ENCODE data around the gene NOL3.

Gene NOL3

DNA sequence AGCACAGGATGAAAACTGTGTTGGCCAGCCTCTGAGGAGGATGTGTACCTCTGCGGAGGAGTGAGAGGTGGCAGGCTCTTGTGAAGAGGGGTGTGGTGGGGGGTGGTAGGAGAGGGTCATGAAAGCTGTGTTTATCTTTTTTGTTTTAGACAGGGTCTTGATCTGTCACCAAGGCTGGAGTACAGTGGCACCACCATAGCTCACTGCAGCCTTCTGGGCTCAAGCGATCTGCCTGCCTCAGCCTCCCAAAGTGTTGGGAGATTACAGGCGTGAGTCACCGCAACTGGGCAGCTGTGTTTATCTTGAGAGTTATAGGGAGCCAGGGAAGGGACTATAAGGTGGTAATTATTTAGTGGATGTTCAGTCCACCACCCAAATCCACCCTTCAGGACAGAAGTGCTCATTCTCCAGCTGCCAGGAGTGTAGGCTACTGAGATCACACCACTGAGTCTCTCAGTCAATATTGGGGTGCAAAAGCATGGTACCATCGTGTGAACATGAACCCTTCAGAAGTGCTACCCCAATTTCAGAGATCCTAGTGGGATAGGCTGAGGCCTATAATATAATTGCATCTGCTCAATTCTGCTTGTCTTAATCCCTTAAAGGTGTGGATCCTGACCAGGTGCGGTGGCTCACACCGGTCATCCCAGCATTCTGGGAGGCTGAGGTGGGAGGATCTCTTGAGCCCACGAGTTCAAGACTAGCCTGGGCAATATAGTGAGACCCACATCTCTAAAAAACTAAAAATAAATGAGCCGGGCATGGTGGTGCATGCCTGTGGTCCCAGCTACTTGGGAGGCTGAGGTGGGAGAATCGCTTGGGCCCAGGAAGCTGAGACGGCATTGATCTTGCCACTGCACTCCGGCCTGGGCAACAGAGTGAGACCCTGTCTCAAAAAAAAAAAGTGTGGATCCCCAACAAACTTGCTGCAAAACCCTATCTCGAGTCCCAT lies 20.4 kb downstream of the NOL3 start:
- DNase-seq = no peak

DNA sequence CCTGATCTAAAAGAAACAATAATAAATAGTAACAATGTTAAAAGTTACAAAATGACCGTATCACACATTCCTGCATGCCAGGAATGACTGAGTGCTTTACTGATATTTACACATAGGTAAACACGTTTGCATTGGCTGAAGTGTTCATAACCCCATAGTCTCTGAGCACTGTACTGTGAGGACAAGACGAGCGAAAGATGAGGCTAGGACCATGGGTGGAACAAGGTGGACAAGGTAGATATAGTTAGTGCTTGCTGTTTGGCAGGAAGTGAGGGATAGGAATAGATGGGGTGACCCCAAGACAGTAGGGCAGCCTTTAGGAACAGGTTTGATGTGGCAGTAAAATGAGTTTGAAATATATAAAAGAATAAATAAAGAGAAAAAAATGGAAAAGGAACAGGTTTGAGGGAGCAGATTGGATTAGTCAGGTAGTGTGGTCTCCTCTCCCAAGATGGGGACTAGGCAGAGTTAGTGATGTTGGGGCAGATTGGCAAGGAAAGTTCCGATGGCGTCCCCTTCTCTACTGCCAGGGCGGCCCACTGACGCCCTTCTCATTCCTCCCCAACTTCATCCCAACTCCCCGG lies 21.2 kb downstream of the NOL3 start:
- DNase-seq = no peak

DNA sequence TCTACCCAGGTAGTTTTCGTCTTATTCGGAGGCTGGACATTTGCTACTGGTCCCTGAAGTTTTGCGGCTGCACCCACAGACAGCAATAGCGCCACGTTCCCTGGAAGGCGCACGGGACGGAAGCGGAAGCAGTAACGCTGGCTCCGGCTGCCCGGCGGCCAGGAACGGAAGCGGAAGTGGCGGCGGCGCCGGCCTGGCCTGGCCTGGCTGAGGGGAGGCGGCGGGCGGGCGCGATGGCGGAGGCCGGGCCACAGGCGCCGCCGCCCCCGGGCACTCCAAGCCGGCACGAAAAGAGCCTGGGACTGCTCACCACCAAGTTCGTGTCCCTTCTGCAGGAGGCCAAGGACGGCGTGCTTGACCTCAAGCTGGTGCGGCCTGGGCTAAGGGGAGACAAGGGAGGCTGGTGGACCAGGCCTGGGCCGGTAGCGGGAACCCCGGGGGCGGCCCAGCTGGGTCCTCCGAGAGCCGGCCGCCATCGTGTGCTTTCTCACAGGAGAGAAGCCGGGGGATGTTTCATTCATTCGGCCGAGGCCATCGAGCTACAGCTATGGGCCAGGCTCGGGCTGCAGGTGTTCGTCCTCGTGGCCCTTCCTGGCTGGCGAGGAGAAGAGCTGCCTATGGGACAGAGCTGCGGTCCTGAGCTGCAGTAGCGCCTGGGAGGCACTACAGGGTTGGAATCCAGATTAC lies 21.8 kb downstream of the NOL3 start, which contains the start of gene E2F4:
Gene E2F4, plus strand, starts transcription at position 161 of the 687 bp plus-strand sequence. Its CDS starts 73 bp downstream, at position 234.
- DNase-seq = peak; percentile 78

DNA sequence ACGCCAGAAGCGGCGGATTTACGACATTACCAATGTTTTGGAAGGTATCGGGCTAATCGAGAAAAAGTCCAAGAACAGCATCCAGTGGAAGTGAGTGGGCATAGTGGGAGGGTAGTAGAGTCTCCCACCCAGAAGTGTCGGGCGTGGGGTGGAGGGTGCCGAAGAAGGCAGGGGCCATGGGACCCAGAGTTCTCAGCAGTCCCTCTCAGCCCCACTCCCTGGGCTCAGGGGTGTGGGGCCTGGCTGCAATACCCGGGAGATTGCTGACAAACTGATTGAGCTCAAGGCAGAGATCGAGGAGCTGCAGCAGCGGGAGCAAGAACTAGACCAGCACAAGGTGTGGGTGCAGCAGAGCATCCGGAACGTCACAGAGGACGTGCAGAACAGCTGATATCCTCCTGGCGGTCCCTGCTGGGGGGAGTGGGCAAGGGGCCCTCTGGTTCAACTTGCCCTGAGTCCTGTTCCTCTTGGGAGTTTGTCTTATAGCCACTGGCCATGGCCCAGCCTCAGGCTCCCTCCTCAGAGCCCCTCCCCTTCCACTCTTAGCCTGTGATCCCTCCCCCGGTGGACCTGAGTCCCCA lies 22.5 kb downstream of the NOL3 start:
- no peak for DNase-seq

DNA sequence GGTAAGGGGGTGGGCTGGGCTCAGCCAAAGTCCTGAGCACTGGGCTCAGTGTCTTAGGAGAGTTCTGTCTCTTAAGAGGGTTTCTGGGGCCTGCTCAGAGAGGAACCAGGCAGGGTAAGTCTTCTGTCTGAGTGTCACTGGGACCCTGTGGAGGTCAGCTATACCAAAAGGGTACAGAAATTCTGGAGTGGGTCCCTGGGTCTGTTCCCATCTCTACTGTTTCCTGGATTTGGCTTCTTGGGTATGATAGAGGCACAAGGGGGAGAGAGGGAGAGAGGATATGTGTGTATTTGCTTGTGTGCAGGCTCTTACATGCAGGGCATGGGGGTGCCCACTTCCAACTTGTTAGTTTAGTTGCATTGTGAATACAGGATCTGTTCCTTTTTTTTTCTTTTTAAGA lies 23.2 kb downstream of the NOL3 start:
- no peak for DNase-seq

DNA sequence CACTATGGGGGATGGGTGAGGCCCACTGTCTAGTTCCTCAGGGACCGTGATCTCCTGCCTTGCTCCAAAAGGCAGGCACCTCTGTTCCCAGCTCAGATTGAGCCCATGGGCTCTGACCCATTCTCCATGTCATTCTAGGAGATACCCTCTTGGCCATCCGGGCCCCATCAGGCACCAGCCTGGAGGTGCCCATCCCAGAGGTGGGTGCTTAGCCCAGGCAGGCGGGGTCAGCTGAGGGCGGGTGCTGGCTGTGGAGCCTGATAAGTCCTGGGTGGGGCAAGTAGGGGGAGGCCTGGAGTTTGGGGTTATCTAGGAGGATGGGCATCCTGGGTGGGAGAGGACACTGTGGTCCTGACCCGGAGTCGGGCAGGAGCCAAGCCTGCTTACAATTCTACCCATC lies 23.9 kb downstream of the NOL3 start:
- DNase-seq = no peak

DNA sequence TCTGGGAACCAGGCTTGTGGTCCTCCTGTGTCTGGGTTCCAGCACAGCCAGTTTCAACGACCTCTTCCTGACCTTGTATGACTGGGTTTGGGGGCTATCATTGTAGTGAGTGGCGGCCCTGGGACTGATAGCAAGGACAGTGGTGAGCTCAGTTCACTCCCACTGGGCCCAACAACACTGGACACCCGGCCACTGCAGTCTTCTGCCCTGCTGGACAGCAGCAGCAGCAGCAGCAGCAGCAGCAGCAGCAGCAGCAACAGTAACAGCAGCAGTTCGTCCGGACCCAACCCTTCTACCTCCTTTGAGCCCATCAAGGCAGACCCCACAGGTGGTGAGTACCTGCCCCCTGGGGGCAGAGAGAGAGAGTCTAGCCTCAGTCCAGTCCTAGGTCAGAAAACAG lies 25.3 kb downstream of the NOL3 start:
- no peak for DNase-seq

DNA sequence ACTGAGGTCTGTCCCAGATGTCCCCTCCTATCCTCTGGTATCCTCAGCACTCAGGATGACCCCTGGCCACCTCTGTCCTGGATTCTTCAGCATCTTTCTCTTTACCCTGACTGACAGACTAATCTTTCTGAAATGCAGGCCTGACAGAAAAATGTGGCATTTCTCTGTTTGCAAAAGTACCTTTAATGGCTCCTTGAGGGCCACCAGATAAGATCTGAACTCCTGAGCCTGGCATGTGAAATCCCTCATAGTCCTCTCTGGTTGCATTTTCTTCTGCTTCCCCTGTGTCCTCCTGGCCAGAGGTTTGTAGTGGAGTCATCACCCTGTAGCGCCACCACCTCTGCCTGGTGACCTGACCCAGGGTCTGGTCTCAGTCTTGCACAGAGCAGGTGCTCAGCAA lies 26.5 kb downstream of the NOL3 start:
- DNase-seq = no peak

DNA sequence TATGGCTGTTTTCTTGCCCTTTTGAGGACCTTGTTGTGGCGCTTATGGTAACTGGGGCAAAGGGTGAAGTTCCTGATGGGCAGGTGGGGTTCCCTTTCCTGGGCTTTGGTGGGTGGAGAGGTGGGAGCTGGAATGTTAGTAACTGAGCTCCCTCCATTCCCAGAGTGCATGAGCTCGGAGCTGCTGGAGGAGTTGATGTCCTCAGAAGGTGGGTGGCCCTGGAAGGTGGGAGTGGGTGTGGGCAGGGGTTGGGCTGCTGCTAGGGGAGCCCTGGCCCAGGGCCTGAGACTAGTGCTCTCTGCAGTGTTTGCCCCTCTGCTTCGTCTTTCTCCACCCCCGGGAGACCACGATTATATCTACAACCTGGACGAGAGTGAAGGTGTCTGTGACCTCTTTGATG lies 27.4 kb downstream of the NOL3 start:
- no peak for DNase-seq

DNA sequence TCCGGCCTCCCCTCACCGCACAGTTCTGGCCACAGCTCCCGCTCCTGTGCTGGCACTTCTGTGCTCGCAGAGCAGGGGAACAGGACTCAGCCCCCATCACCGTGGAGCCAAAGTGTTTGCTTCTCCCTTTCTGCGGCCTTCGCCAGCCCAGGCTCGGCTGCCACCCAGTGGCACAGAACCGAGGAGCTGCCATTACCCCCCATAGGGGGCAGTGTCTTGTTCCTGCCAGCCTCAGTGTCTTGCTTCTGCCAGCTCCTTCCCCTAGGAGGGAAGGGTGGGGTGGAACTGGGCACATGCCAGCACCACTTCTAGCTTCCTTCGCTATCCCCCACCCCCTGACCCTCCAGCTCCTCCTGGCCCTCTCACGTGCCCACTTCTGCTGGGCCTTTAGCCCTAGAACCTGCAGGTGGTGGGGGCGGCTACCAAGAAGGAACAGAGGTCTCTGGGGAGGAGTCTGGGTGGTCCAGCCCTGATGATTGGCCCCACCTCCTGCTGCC lies 27.9 kb downstream of the NOL3 start:
- DNase-seq = no peak

DNA sequence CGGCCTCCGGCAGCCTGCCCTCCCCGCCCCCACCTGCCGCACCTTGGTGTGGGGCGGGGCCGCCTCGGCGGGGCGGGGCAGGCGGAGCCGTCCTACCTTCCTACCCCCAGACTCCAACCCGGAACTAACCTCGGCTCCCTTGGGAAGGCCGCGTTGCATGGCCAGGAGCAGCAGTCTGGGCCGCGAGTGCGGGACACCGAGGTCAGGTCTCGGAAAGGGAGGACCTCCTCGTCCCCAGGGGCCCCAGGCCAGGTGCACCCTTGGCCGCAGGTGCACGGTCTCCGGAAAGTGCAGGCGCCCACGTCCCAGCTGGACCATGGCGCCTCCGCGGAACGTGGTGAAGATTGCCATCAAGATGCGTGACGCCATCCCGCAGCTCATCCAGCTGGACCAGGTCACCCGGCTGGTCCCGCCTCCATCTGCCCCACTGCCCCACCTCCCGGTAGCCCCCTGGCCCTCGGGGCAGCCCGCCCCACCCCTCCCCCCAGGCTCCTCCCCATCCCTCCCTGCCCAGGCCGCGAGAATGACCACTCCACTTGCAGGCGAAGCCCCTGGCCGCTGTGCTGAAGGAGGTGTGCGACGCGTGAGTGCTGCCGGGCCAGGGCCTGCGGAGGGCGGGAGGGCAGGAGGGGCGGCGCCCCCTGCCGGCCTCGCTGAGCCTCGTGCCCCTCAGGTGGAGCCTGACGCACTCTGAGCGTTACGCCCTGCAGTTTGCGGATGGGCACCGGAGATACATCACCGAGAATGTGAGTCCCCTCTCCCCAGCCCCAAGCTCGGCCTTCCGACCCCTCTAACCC lies 28.9 kb downstream of the NOL3 start, which contains the start of gene ELMO3:
Gene ELMO3, plus strand, starts transcription at position 121 of the 797 bp plus-strand sequence. Its CDS starts 196 bp downstream, at position 317.
- DNase-seq = no peak

DNA sequence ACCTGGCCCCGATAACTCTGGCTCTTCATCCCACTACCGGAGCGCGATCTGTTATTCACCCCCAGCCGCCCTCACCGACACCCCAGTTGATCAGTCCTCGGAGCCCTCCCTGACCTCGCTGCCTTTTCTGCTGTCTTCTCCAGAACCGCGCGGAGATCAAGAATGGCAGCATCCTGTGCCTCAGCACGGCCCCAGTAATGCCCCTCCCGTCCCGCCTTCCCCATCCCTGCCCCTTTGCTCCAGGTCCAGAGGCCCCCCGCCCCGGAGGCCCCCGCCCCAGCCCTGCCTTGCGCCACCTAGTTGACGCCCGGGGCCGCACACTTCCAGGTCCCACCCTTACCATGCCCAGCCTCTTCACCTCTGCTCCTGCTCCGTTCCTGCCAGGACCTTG lies 29.5 kb downstream of the NOL3 start:
- DNase-seq = no peak

DNA sequence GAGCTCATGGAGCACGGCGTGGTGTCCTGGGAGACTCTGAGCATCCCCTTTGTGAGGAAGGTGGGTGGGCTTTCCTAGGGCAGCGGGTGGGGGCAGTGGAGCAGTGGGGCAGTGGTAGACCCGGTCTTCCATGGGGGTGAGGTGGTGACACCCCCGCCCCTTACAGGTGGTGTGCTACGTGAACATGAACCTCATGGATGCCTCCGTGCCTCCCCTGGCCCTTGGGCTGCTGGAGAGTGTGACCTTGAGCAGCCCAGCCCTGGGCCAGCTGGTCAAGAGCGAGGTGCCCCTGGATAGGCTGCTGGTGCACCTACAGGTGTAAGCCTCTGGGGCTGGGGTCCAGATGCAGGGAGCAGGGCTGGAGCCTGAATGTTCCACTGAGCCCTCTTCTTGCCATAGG lies 30.2 kb downstream of the NOL3 start:
- no peak for DNase-seq

DNA sequence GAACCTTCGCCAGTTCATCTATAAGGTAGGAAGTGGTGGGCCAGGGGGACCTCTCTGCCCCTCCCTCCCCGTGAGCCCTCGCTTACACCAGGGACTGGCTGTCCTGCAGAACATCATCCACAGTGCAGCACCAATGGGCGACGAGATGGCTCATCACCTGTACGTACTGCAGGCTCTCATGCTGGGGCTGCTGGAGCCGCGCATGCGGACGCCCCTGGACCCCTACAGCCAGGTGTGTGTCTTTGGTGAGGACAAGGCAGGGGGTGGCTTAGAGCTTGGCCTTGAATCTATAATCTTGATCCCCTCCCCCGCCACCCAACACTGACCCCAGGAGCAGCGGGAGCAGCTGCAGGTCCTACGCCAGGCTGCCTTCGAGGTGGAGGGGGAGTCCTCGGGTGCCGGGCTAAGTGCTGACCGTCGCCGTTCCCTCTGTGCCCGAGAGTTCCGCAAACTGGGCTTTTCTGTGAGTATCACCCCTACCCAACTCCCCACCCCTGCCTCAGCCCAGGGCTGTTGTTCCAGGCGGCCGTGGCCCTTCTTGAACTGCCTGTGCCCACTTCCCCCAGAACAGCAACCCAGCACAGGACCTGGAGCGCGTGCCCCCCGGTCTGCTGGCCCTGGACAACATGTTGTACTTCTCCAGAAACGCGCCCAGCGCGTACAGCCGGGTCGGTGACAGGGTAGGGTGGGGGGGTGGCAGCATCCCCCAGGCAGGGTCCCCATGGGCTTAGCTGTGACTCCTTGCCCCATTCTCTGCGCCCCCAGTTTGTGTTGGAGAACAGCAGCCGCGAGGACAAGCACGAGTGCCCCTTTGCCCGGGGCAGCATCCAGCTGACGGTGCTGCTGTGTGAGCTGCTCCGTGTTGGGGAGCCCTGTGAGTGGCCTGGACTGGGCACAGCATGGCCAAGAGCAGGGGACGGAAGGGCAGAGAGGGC lies 31.3 kb downstream of the NOL3 start:
- no peak for DNase-seq

DNA sequence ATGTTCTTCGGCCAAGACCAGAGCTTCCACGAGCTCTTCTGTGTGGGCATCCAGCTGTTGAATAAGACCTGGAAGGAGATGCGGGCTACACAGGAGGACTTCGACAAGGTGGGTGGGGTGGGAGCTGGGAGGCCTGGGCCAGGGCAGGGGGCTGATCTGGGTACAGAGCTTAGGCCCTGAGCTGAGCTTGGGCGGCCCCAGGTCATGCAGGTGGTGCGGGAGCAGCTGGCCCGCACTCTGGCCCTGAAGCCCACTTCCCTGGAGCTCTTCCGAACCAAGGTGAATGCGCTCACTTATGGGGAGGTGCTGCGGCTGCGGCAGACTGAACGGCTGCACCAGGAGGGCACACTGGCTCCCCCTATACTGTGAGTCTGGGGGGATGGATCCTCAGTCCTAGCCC lies 32.1 kb downstream of the NOL3 start:
- no peak for DNase-seq

DNA sequence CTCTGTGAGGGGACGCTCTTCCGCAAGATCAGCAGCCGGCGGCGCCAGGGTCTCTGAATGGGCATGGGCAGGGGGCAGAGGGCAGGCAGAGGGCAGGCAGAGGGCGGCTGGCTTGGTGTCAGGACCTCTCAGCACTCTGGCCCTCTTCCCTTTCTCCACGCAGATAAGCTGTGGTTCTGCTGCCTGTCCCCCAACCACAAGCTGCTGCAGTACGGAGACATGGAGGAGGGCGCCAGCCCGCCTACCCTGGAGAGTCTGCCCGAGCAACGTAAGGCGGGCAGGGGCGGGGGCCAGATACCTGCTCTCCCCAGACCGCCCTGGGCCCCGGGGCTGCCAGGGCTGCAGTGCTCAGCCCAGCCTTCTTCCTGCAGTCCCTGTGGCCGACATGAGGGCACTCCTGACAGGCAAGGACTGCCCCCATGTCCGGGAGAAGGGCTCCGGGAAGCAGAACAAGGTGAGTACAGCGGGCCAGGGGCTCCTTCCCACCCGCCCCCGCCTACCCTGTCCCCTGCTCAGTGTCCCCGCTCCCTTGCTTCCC lies 32.7 kb downstream of the NOL3 start:
- DNase-seq = no peak

DNA sequence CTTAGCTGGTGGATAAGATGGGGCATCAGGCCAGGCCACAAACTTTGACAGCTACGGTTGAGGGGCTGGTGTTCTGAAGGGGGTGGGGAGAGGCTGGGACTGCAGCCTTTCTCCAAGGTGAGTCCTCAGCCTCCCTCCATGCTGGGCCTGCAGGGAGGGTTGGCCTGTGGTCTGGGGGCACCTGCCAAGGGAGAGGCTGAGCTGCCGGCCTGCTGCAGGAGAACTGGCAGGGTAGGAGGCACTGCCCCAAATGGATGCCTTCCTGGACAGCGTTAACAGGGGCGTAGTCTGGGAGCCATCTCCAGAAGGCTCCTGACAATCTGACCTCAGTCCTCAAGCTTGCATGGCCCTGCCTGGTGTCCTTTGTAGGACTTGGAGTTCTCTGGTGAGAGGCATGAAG lies 33.7 kb downstream of the NOL3 start:
- DNase-seq = no peak

DNA sequence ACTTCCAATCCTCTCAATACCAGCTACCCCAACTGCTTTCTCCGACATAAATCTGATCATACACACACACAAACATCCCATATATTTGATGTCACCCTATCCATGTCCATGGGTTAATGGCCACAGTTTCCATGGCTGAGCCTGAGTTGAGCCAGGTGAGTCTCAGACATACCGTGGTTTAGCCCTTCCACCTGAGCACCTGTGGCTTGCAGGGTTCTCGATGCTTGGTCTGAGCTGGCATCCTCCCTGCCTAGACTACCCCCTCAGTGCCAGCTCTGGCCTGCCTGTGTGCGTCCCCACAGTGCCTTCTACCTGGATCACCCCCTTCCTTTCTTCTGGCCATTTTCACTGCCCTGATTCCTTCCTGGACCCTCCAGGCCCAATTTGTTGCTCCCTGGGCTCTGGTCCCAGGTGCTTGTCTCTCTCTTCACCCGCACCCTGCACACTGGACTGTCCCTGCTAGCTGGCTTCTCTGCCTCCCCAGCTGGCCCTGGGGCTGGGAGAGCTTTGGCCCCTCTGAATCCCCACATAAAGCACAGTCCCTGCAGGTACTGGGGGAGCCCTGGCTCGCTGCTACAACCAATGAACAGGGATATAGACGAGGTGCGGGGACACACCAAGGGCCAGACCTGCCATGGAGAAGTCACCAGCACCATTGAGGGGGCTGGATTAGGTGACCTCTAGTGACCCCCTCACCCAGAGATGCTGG lies 35.9 kb downstream of the NOL3 start:
- no peak for DNase-seq

DNA sequence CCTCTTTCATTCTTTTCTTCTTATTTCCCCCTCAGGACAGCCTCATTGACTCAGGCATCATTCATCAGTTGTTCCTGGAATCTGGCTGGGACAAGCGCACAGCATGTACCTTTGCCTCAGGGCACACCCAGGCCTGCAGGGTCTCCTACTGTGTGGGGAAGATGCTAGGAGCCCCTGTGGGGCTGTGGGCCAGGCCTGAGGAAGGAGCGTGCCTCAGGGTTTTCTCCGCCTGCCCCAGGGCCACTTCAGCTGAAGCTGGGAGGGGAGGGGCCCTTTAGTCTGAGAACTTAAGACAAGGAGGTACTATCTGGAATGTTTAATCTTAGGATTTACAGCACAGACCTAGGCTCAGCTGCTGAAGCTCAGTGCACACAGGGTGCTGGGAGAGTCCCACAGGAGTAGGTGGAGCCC lies 36.5 kb downstream of the NOL3 start:
- no peak for DNase-seq
